OCI-LY7 (cell line): ENCODE data around the gene KLHDC9. TPM values are rescaled to one million over a fixed set of nuclear protein-coding genes. Genes with fewer than 3 reads are reported as not detected.

Experiments
- BruUV-seq: library from RNA; stranded (reverse); fragments of 400-500 nt; replicated peaks from 2 replicates; lab custom pipeline; 2021; lab: Mats Ljungman, UMichigan
- CTCF ChIA-PET: fragments of 300-600 bp; sonication (Branson Sonifier 250); formaldehyde crosslinking; loops from one replicate; lab custom pipeline; 2022; ENCODE audit warnings: antibody characterized with exemption; ENCODE audit not compliant: unreplicated experiment; lab: Charles Lee
- POLR2A ChIA-PET: fragments of 300-600 bp; sonication (Branson Sonifier 250); formaldehyde crosslinking; loops from one replicate; lab custom pipeline; 2022; ENCODE audit warnings: antibody characterized with exemption; lab: Charles Lee
- DNase-seq: peaks from one replicate; pipeline ENCODE4 v3.0.0-alpha.2; 2015; ENCODE audit warnings: low spot score
- H2AFZ ChIP-seq: fragments of 200-600 bp; sonication (generic), shearing (Covaris generic); 2 replicates; pipeline ENCODE4 v1.6.1; 2014; ENCODE audit warnings: mild to moderate bottlenecking, antibody characterized with exemption, low read length, moderate library complexity
- H3K27ac ChIP-seq: fragments of 200-600 bp; sonication (generic); 2 replicates; pipeline ENCODE4 v1.5.1; 2014; ENCODE audit warnings: mixed run types, low read depth, mild to moderate bottlenecking, moderate library complexity, low read length, inconsistent platforms; ENCODE audit not compliant: poor library complexity, severe bottlenecking
- H3K36me3 ChIP-seq: fragments of 200-600 bp; sonication (generic); 2 replicates; pipeline ENCODE4 v1.6.1; 2014; ENCODE audit warnings: mild to moderate bottlenecking, antibody characterized with exemption, low read length, moderate library complexity, mixed read lengths; ENCODE audit not compliant: insufficient read depth
- H3K4me1 ChIP-seq: fragments of 200-600 bp; sonication (generic); 2 replicates; pipeline ENCODE4 v1.5.1; 2014; ENCODE audit warnings: mild to moderate bottlenecking, low read length; ENCODE audit not compliant: insufficient read depth, poor library complexity, severe bottlenecking
- H3K4me2 ChIP-seq: fragments of 200-600 bp; sonication (generic); 2 replicates; pipeline ENCODE4 v1.6.1; 2014; ENCODE audit warnings: mild to moderate bottlenecking, low read length
- H3K4me3 ChIP-seq: fragments of 200-600 bp; sonication (generic); 2 replicates; pipeline ENCODE4 v1.5.1; 2014; ENCODE audit warnings: mild to moderate bottlenecking, low read depth, low read length; ENCODE audit not compliant: poor library complexity, severe bottlenecking
- H3K79me2 ChIP-seq: fragments of 200-600 bp; sonication (generic); 2 replicates; pipeline ENCODE4 v1.6.1; 2016; ENCODE audit warnings: low read depth, mild to moderate bottlenecking, low read length, moderate library complexity, mixed read lengths; ENCODE audit not compliant: insufficient read depth
- H3K9me2 ChIP-seq: fragments of 200-600 bp; sonication (generic); 2 replicates; pipeline ENCODE4 v1.6.1; 2016; ENCODE audit warnings: mild to moderate bottlenecking, low read length, mixed read lengths; ENCODE audit not compliant: insufficient read depth
- H3K9me3 ChIP-seq: fragments of 200-600 bp; sonication (generic); 2 replicates; pipeline ENCODE4 v1.6.1; 2014; ENCODE audit warnings: mild to moderate bottlenecking, mixed run types, low read length, mixed read lengths
- H4K20me1 ChIP-seq: fragments of 200-600 bp; sonication (generic); 2 replicates; pipeline ENCODE4 v1.6.1; 2014; ENCODE audit warnings: mild to moderate bottlenecking, antibody characterized with exemption, low read length, moderate library complexity, mixed read lengths; ENCODE audit not compliant: insufficient read depth
- CTCF ChIP-seq: fragments of 200-600 bp; sonication (generic); conservative IDR thresholded peaks from 2 replicates; pipeline ENCODE4 v1.5.1; 2014; ENCODE audit warnings: mild to moderate bottlenecking, antibody characterized with exemption, low read length, moderate library complexity, mixed read lengths
- EZH2phosphoT487 ChIP-seq: fragments of 200-600 bp; sonication (generic); IDR thresholded peaks from 2 replicates; pipeline ENCODE4 v1.6.1; 2018; ENCODE audit warnings: low read depth, borderline replicate concordance, mild to moderate bottlenecking, mixed run types, antibody characterized with exemption, low read length, moderate library complexity, mixed read lengths
- intact Hi-C: fragments of 100-400 bp; cut with micrococcal nuclease; formaldehyde crosslinking; loops from one replicate; pipeline ENCODE4 v1.10.0; 2022; ENCODE audit not compliant: unreplicated experiment
- total RNA-seq, 2 experiments: library from RNA; depleted of rRNA in 1 of 2; stranded (reverse); fragments of >200 nt in 1 of 2; shearing (Covaris generic) in 1 of 2; gene quantifications; 2 replicates each; pipeline ENCODE4 v1.2.3, GENCODE V29; 2014 to 2022

KLHDC9 gene
- total RNA-seq, 2 experiments from 2014 or later: 0.95 to 1.3 TPM

DNA sequence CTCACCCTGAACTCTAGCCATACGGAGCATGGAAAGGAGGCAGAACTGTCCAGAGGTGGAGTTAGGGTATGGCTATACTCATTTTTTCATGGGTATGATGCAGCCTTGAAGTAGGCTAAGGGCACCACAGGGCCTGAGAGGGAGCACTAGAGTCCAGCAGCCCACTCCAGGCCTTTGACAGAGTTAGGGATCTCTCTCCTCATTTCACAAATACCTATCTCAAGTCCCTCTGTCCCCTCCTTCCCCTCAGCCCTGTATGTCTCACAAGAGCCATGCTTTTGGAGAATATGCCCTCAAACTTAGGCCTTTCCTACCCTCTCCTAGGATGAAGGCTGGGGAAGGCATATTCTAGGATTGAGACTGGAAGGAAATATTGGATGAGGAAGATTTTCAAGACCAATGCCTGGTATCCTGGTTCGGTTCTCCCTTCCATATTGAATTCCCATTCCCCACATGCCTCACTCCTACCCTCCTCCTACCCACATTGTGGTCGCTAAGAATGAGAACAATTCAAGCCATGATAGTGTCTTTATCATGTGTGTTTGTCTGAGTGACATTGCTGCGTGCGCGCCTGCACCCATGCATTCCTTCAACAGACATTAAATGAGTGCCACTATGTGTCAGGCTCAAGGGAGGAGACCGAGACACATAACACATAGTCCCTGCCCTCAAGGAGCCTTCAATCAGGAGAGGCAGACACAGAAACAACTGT is 6.2 kb upstream of the KLHDC9 start:
- H3K9me3 ChIP-seq: no peaks in the 10 kb centered on the region
- no peak overlapping the region for H3K27ac ChIP-seq
- POLR2A ChIA-PET: no interaction called here
- no peak overlapping the region for H2AFZ ChIP-seq
- H3K4me2 ChIP-seq: no peak overlapping the region
- intact Hi-C loops: loop anchor here (10.0 kb wide), 1 partner anchor 257 kb away; no protein-coding TSS in a partner anchor
- H3K36me3 ChIP-seq: no peaks in the 10 kb centered on the region
- H3K4me3 ChIP-seq: no peak overlapping the region
- DNase-seq: no peak
- no TSS peak for BruUV-seq
- peaks cover 9% of the 10 kb centered on the region for H3K4me1 ChIP-seq
- H3K9me2 ChIP-seq: no peaks in the 10 kb centered on the region
- TF ChIP-seq EZH2phosphoT487 (no peak), CTCF (no peak)
- H3K79me2 ChIP-seq: no peaks in the 10 kb centered on the region
- no peaks in the 10 kb centered on the region for H4K20me1 ChIP-seq
- CTCF ChIA-PET: no interaction called here

GRCh38 chr1:161092621-161093028 is 5.5 kb upstream of the KLHDC9 start:
- DNase-seq: no peak
- Histone ChIP-seq H3K79me2 (no peaks in the 10 kb centered on the region), H3K9me3 (no peaks in the 10 kb centered on the region), H4K20me1 (no peaks in the 10 kb centered on the region), H3K4me3 (no peak overlapping the region), H3K4me2 (no peak overlapping the region), H2AFZ (no peak overlapping the region), H3K4me1 (peaks cover 14% of the 10 kb centered on the region), H3K36me3 (no peaks in the 10 kb centered on the region), H3K9me2 (no peaks in the 10 kb centered on the region), H3K27ac (no peak overlapping the region)
- TF ChIP-seq CTCF: no peak
- TF ChIP-seq EZH2phosphoT487: no peak
- POLR2A ChIA-PET: no interaction called here
- CTCF ChIA-PET: no interaction called here
- intact Hi-C loops: loop anchor here (10.0 kb wide), 1 partner anchor 258 kb away; no protein-coding TSS in a partner anchor
- no TSS peak for BruUV-seq

- Histone ChIP-seq H4K20me1 (no peaks in the 10 kb centered on the region), H3K4me1 (peaks cover 29% of the 10 kb centered on the region), H3K27ac (no peak overlapping the region), H3K4me3 (no peak overlapping the region), H2AFZ (no peak overlapping the region), H3K79me2 (no peaks in the 10 kb centered on the region), H3K36me3 (peaks cover 8% of the 10 kb centered on the region; the same call in 1 of the 2 replicates), H3K4me2 (no peak overlapping the region), H3K9me3 (no peaks in the 10 kb centered on the region), H3K9me2 (no peaks in the 10 kb centered on the region)
- TF ChIP-seq EZH2phosphoT487 (no peak), CTCF (no peak)
- POLR2A ChIA-PET: interaction anchor here (0.7 kb wide), 1 partner anchor 22 kb away, joined by 6 read pairs; no protein-coding TSS in a partner anchor
- CTCF ChIA-PET: no interaction called here
- no peak for DNase-seq
- no TSS peak for BruUV-seq
- intact Hi-C loops: loop anchor here (10.0 kb wide), 1 partner anchor 260 kb away; no protein-coding TSS in a partner anchor
Measured at GRCh38 chr1:161094481-161094880, 3.7 kb upstream of the KLHDC9 start.
